GM12891 (cell line): Measurements from ENCODE around the gene TGM6.

Source experiments
- POLR2A ChIP-seq: IDR thresholded peaks from 2 replicates; pipeline ENCODE4 v1.6.1; 2011; ENCODE audit warnings: low read depth, low read length, control low read depth
- POLR2AphosphoS5 ChIP-seq: IDR thresholded peaks from 2 replicates; pipeline ENCODE4 v1.6.1; 2011; ENCODE audit warnings: low read depth, low read length, control low read depth

- TF ChIP-seq POLR2A: no peak
- no peak for TF ChIP-seq POLR2AphosphoS5
These were observed 19.6 kb upstream of the TGM6 start for GRCh38 chr20:2361035-2361593.
